Measurements from ENCODE around the gene TCTN3.

DNA sequence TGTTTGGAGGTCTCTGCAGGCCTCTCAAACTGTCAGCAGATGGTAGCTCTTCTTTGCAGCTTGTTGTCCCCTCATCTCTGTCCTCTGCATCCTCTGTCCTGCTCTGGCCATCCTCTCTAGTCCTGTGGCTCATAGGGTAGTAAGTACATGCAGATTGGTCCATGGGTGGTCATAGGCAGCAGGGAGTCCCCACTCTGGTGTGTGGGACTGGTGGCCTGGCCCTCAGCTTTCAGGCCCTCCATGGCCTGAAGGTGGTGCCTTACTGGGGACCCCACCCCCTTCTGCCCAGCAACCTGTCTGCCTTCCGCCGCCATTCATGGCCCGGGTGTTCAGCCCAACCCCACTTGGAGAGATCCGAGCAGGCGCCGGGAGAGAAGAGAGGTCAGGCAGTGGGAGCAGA lies 12.8 kb upstream of the TCTN3 start:
- no peak for TF ChIP-seq EP300 (IDR thresholded peaks at IDR 0.05)
- TF ChIP-seq, protein P1, sequence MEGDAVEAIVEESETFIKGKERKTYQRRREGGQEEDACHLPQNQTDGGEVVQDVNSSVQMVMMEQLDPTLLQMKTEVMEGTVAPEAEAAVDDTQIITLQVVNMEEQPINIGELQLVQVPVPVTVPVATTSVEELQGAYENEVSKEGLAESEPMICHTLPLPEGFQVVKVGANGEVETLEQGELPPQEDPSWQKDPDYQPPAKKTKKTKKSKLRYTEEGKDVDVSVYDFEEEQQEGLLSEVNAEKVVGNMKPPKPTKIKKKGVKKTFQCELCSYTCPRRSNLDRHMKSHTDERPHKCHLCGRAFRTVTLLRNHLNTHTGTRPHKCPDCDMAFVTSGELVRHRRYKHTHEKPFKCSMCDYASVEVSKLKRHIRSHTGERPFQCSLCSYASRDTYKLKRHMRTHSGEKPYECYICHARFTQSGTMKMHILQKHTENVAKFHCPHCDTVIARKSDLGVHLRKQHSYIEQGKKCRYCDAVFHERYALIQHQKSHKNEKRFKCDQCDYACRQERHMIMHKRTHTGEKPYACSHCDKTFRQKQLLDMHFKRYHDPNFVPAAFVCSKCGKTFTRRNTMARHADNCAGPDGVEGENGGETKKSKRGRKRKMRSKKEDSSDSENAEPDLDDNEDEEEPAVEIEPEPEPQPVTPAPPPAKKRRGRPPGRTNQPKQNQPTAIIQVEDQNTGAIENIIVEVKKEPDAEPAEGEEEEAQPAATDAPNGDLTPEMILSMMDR (IDR thresholded peaks at IDR 0.05), result no peak

Data from gastroesophageal sphincter (tissue), 3 donors.